ENCODE results near the gene HTN3. TPM values are rescaled to one million over a fixed set of nuclear protein-coding genes. Genes with fewer than 3 reads are reported as not detected.
"Not testable (repeated sequence)": the region's sequence is repeated elsewhere in the genome, so short reads cannot be mapped to it uniquely, and the experiment has no call there.

The HTN3 gene
- not detected for polyA plus RNA-seq (2013, experiment 1 of 2)
- polyA plus RNA-seq (2013, experiment 2 of 2): not detected

DNA sequence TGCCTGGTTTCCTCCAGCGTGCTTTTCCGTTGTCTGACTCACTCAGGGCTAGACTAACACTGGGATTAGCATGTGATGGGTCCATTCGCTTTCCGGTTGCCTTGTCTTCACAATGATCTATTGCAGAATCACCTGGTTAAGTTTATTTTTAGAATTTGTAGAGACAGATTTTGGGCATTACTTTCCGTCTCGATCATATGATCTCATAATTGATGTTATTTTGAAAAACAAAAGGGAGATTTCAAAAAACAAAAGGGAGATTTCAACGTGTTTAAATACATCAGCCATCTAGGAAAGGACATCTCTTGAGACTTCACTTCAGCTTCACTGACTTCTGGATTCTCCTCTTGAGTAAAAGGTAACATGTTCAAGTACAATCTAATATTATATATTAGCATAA, at the start of gene HTN3:
TSS of gene HTN3 (plus strand) at position 301 of the 400 bp plus-strand sequence. CDS start 2,282 bp downstream, outside the sequence.
- H3K4me1 ChIP-seq (ENCODE audit: insufficient read depth, low read length); H3K4me3 ChIP-seq (ENCODE audit: low read length); H3K9ac ChIP-seq (ENCODE audit: low read depth, low read length); H3K36me3 ChIP-seq (ENCODE audit: insufficient read depth, low read length); H3K27ac ChIP-seq (ENCODE audit: low read depth, low read length); H3K27me3 ChIP-seq (ENCODE audit: insufficient read depth, low read length); H3K9me3 ChIP-seq (ENCODE audit: insufficient read depth, low read depth, low read length): not testable (repeated sequence)
- 90% methylated on average over 5 of the region's 7 CpGs for WGBS

DNA sequence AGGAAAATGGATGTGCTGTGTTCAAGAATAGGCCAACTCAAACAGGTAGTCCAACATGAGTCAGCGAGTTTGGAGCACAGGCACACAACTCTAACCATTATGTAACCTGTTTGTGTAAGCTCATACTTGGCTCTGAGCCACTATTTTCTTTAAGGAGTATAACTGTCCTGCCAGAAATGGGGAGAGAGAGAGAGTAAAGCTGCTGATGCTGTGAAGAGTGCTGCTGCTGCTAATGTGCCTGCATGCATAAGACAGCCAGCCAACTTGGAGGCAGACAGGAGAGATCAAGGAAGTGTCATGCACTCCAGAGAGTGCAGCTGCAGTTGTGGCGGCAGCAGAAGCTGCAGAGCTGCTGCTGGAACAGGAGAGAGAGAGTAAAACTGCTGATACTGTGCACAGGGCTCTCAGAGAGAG, 44.2 kb upstream of the HTN3 start:
- no peaks in the 10 kb centered on the region for H3K4me1 ChIP-seq (ENCODE audit: insufficient read depth, low read length)
- H3K9ac ChIP-seq (ENCODE audit: low read depth, low read length): no peak overlapping the region
- H3K27ac ChIP-seq (ENCODE audit: low read depth, low read length): no peak overlapping the region
- H3K9me3 ChIP-seq (ENCODE audit: insufficient read depth, low read depth, low read length): no peaks in the 10 kb centered on the region
- H3K4me3 ChIP-seq (ENCODE audit: low read length): no peak overlapping the region
- no peaks in the 10 kb centered on the region for H3K36me3 ChIP-seq (ENCODE audit: insufficient read depth, low read length)
- 88% methylated on average over 2 of the region's 2 CpGs for WGBS
- no peaks in the 10 kb centered on the region for H3K27me3 ChIP-seq (ENCODE audit: insufficient read depth, low read length)

DNA sequence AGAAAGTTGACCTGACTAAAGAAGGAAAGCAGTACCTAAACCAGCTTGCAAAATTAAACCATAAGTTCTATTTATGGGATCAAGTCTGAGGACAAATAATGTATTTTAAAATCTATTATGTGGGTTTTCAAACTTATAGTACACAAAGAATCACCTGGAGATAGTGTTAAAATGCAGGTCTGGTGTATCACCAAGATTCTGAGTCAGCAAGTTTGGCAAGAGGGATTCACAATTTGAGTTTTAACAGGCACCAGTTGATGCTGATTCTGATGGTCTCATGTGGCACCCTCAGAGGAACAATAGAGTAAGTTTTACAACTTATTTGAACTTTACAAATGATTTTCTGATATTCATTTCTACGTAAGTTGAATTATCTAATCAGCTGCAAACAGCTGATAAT, 41.6 kb upstream of the HTN3 start:
- Histone ChIP-seq H3K27me3 (ENCODE audit: insufficient read depth, low read length) (no peaks in the 10 kb centered on the region), H3K9ac (ENCODE audit: low read depth, low read length) (no peak overlapping the region), H3K36me3 (ENCODE audit: insufficient read depth, low read length) (no peaks in the 10 kb centered on the region), H3K4me1 (ENCODE audit: insufficient read depth, low read length) (no peaks in the 10 kb centered on the region), H3K27ac (ENCODE audit: low read depth, low read length) (no peak overlapping the region), H3K4me3 (ENCODE audit: low read length) (no peak overlapping the region), H3K9me3 (ENCODE audit: insufficient read depth, low read depth, low read length) (no peaks in the 10 kb centered on the region)
- no CpG with 5 or more reads among the region's 1 CpG for WGBS

DNA sequence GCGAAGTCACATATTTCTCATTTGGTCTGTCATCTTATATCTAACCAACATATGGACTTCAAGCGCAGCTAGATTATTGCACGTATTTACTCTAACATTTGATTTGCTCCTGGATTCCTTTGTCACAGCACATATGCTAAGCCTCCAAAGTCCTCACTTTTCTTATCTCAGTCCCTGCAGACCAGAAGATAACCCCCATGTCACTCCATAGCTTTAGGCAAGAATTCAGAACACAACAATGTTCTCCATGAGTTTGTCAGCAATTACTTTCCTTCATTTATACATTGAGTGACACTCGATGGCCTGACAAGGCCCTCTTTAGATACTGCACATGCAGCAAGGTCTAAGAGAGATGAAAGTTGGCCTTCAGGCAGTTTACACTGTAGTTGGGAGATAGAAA, 37.2 kb upstream of the HTN3 start:
- WGBS: 94% methylated on average over 4 of the region's 4 CpGs
- Histone ChIP-seq H3K9ac (ENCODE audit: low read depth, low read length) (no peak overlapping the region), H3K4me1 (ENCODE audit: insufficient read depth, low read length) (no peaks in the 10 kb centered on the region), H3K36me3 (ENCODE audit: insufficient read depth, low read length) (no peaks in the 10 kb centered on the region), H3K27ac (ENCODE audit: low read depth, low read length) (no peak overlapping the region), H3K9me3 (ENCODE audit: insufficient read depth, low read depth, low read length) (no peaks in the 10 kb centered on the region), H3K27me3 (ENCODE audit: insufficient read depth, low read length) (no peaks in the 10 kb centered on the region), H3K4me3 (ENCODE audit: low read length) (no peak overlapping the region)

DNA sequence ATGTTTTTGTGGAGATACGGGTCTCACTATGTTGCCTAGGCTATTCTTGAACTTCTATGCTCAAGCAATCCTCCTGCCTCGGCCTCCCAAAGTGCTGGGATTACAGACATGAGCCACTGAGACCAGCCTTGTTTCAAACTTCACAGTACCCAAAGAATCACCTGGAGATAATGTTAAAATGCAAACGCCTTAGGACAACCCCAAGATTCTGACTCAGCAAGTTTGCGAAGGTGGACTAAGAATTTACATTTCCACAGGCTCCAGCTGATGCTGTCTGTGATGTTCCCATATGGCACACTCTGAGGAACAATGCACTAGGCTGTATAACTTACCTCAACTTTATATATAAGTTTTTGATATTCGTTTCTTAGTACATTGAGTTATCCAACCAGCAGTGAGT, 33.5 kb upstream of the HTN3 start:
- no peak overlapping the region for H3K27ac ChIP-seq (ENCODE audit: low read depth, low read length)
- no peaks in the 10 kb centered on the region for H3K27me3 ChIP-seq (ENCODE audit: insufficient read depth, low read length)
- no peaks in the 10 kb centered on the region for H3K9me3 ChIP-seq (ENCODE audit: insufficient read depth, low read depth, low read length)
- WGBS: 95% methylated on average over 4 of the region's 5 CpGs
- H3K4me3 ChIP-seq (ENCODE audit: low read length): no peak overlapping the region
- H3K36me3 ChIP-seq (ENCODE audit: insufficient read depth, low read length): no peaks in the 10 kb centered on the region
- H3K4me1 ChIP-seq (ENCODE audit: insufficient read depth, low read length): no peaks in the 10 kb centered on the region
- H3K9ac ChIP-seq (ENCODE audit: low read depth, low read length): no peak overlapping the region

DNA sequence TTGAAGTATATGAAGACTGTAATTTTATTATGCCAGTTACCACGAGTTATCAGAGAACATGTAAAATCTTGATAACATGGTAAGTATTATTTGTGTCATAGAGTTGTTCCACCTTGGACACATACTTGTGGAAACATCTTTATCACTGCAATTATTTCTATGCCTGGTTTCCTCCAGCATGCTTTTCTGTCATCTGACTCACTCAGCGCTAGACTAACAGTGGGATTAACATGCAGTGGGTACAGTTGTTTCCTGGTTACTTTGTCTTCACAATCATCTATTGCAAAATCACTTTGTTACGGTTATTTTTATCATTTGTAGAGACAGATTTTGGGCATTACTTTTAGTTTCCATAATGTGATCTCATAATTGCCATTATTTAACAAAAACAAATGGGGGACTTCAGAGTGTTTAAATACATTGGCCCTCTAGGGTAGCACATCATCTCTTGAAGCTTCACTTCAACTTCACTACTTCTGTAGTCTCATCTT, 32.7 kb upstream of the HTN3 start, which contains the start of gene STATH:
TSS of gene STATH (plus strand) at position 441 of the 491 bp plus-strand sequence. CDS start 2,472 bp downstream, outside the sequence.
- 90% methylated on average over 2 of the region's 3 CpGs for WGBS

DNA sequence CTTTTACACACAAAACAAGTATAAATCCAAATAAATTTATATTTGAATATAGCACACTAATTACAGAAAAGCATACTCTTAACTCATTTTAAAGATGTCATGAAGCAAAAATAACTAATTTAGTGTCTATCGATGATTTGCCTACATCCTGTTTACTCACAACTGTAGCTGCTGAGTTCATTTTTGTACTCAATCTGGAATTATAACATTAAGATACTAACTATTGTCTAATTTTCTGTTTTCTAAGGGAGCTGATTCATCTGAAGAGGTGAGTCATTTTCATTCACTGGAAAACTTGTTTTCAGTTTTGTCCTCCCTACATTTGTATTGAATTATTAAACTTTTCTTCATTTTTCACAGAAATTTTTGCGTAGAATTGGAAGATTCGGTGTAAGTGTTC, 28.8 kb upstream of the HTN3 start:
- Histone ChIP-seq H3K9ac (ENCODE audit: low read depth, low read length) (no peak overlapping the region), H3K4me3 (ENCODE audit: low read length) (no peak overlapping the region), H3K36me3 (ENCODE audit: insufficient read depth, low read length) (no peaks in the 10 kb centered on the region), H3K9me3 (ENCODE audit: insufficient read depth, low read depth, low read length) (no peaks in the 10 kb centered on the region), H3K27ac (ENCODE audit: low read depth, low read length) (no peak overlapping the region), H3K27me3 (ENCODE audit: insufficient read depth, low read length) (no peaks in the 10 kb centered on the region), H3K4me1 (ENCODE audit: insufficient read depth, low read length) (no peaks in the 10 kb centered on the region)
- 100% methylated on average over 1 of the region's 3 CpGs for WGBS

More for the DNA sequence above, 32.7 kb upstream of the HTN3 start, which contains the start of gene STATH:
- no peaks in the 10 kb centered on the region for H3K4me1 ChIP-seq (ENCODE audit: insufficient read depth, low read length)
- H3K9me3 ChIP-seq (ENCODE audit: insufficient read depth, low read depth, low read length): no peaks in the 10 kb centered on the region
- no peak within 1 kb of the TSS for H3K9ac ChIP-seq (ENCODE audit: low read depth, low read length)
- H3K36me3 ChIP-seq (ENCODE audit: insufficient read depth, low read length): no peaks in the 10 kb centered on the region
- H3K27me3 ChIP-seq (ENCODE audit: insufficient read depth, low read length): no peaks in the 10 kb centered on the region
- no peak within 1 kb of the TSS for H3K4me3 ChIP-seq (ENCODE audit: low read length)
- H3K27ac ChIP-seq (ENCODE audit: low read depth, low read length): no peak within 1 kb of the TSS

DNA sequence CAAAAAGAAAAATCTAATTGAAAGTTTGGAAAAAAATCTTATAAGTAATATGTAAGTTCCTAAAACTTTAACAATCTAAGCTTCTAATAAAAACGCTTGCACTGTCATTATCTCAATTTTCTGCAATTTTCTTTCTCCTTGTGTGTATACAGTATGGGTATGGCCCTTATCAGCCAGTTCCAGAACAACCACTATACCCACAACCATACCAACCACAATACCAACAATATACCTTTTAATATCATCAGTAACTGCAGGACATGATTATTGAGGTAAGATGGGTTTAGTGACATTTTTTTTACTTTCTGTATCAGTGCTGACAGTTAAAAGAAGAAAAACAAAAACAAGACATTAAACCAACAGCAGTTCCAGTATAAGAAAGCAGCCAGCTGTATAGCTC, 27.5 kb upstream of the HTN3 start:
- no peak overlapping the region for H3K27ac ChIP-seq (ENCODE audit: low read depth, low read length)
- no peak overlapping the region for H3K9ac ChIP-seq (ENCODE audit: low read depth, low read length)
- no peak overlapping the region for H3K4me3 ChIP-seq (ENCODE audit: low read length)
- no peaks in the 10 kb centered on the region for H3K4me1 ChIP-seq (ENCODE audit: insufficient read depth, low read length)
- no CpG with 5 or more reads among the region's 1 CpG for WGBS
- H3K9me3 ChIP-seq (ENCODE audit: insufficient read depth, low read depth, low read length): no peaks in the 10 kb centered on the region
- H3K36me3 ChIP-seq (ENCODE audit: insufficient read depth, low read length): no peaks in the 10 kb centered on the region
- H3K27me3 ChIP-seq (ENCODE audit: insufficient read depth, low read length): no peaks in the 10 kb centered on the region

DNA sequence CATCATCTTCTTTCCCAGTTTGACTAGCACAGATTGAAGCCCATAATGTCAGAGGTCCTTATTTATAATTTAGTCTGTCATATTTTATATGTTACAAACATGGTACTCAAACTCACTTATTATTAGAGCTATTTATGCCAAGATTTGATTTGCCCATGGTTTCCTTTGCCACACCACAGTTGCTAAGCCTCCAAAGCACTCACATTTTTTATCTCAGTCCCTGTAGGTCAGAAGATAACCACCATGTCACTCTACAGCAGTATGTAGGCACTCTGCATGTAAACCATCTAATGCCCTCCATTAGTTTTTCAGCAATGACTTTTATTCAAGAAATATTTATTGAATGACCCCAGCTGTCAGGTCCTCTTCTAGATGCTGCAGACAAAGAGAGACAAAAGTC, 25.8 kb upstream of the HTN3 start:
- Histone ChIP-seq H3K4me1 (ENCODE audit: insufficient read depth, low read length) (no peaks in the 10 kb centered on the region), H3K36me3 (ENCODE audit: insufficient read depth, low read length) (no peaks in the 10 kb centered on the region), H3K27ac (ENCODE audit: low read depth, low read length) (no peak overlapping the region), H3K4me3 (ENCODE audit: low read length) (no peak overlapping the region), H3K9me3 (ENCODE audit: insufficient read depth, low read depth, low read length) (no peaks in the 10 kb centered on the region), H3K27me3 (ENCODE audit: insufficient read depth, low read length) (no peaks in the 10 kb centered on the region), H3K9ac (ENCODE audit: low read depth, low read length) (no peak overlapping the region)

DNA sequence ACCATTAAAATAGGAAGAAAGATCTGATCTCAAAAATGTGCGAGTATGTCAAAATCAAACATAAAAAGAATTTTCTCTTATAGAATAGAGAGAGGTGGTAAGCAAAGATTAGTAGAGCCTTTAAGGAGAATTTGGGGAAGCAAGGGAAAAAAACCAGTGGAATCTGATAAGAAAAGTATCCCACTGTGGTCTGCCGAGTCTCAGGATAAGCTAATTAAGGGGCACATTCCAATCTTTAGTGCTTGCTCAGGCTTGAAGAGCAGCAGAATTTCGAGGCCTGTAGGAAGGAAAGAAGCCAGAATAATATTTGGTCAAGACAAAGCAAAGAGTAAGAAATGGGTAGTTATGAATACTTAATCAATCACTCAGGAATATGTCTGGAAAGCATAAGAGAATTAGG, 19.5 kb upstream of the HTN3 start:
- WGBS: 83% methylated on average over 2 of the region's 3 CpGs
- Histone ChIP-seq H3K4me3 (ENCODE audit: low read length) (no peak overlapping the region), H3K36me3 (ENCODE audit: insufficient read depth, low read length) (no peaks in the 10 kb centered on the region), H3K4me1 (ENCODE audit: insufficient read depth, low read length) (no peaks in the 10 kb centered on the region), H3K9me3 (ENCODE audit: insufficient read depth, low read depth, low read length) (no peaks in the 10 kb centered on the region), H3K27ac (ENCODE audit: low read depth, low read length) (no peak overlapping the region), H3K27me3 (ENCODE audit: insufficient read depth, low read length) (no peaks in the 10 kb centered on the region), H3K9ac (ENCODE audit: low read depth, low read length) (no peak overlapping the region)

DNA sequence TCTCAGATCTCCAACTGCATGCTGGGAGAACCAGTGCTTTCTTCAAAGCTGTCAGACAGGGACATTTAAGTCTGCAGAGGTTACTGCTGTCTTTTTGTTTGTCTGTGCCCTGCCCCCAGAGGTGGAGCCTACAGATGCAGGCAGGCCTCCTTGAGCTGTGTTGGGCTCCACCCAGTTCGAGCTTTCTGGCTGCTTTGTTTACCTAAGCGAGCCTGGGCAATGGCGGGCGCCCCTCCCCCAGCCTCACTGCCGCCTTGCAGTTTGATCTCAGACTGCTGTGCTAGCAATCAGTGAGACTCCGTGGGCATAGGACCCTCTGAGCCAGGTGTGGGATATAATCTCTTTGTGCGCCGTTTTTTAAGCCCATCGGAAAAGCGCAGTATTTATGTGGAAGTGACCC, 9.3 kb upstream of the HTN3 start:
- WGBS: 63% methylated on average over 7 of the region's 10 CpGs
- H3K9ac ChIP-seq (ENCODE audit: low read depth, low read length); H3K4me3 ChIP-seq (ENCODE audit: low read length); H3K27ac ChIP-seq (ENCODE audit: low read depth, low read length); H3K4me1 ChIP-seq (ENCODE audit: insufficient read depth, low read length); H3K27me3 ChIP-seq (ENCODE audit: insufficient read depth, low read length); H3K36me3 ChIP-seq (ENCODE audit: insufficient read depth, low read length); H3K9me3 ChIP-seq (ENCODE audit: insufficient read depth, low read depth, low read length): not testable (repeated sequence)

DNA sequence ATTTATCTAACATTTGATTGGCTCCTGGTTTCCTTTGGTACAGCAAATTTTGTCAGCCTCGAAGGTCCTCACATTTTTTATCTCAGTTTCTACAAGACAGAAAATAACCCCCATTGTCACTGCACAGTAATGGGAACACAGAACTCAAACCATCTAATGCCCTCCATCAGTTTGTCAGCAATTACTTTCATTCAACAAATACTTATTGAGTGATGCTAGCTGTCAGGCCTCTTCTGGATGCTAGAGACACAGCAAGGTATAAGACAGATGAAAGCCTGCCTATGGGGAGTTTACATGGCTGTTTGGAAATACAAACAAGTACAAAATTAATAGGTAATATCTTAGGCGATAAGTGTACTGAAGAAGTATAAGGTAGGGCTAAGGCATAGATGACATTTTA, 5.0 kb upstream of the HTN3 start:
- no peak overlapping the region for H3K27ac ChIP-seq (ENCODE audit: low read depth, low read length)
- H3K36me3 ChIP-seq (ENCODE audit: insufficient read depth, low read length): no peaks in the 10 kb centered on the region
- WGBS: 97% methylated on average over 2 of the region's 2 CpGs
- H3K9ac ChIP-seq (ENCODE audit: low read depth, low read length): no peak overlapping the region
- H3K9me3 ChIP-seq (ENCODE audit: insufficient read depth, low read depth, low read length): no peaks in the 10 kb centered on the region
- H3K4me1 ChIP-seq (ENCODE audit: insufficient read depth, low read length): no peaks in the 10 kb centered on the region
- no peak overlapping the region for H3K4me3 ChIP-seq (ENCODE audit: low read length)
- no peaks in the 10 kb centered on the region for H3K27me3 ChIP-seq (ENCODE audit: insufficient read depth, low read length)
